ENCODE results near the gene FAM83D. TPM values are rescaled to one million over a fixed set of nuclear protein-coding genes. Genes with fewer than 3 reads are reported as not detected.
A peak's percentile ranks its signal among the peaks of the same experiment; 100 is the strongest.

FAM83D gene
- total RNA-seq, 1 donor from 2014 or later = 20.4 TPM

DNA sequence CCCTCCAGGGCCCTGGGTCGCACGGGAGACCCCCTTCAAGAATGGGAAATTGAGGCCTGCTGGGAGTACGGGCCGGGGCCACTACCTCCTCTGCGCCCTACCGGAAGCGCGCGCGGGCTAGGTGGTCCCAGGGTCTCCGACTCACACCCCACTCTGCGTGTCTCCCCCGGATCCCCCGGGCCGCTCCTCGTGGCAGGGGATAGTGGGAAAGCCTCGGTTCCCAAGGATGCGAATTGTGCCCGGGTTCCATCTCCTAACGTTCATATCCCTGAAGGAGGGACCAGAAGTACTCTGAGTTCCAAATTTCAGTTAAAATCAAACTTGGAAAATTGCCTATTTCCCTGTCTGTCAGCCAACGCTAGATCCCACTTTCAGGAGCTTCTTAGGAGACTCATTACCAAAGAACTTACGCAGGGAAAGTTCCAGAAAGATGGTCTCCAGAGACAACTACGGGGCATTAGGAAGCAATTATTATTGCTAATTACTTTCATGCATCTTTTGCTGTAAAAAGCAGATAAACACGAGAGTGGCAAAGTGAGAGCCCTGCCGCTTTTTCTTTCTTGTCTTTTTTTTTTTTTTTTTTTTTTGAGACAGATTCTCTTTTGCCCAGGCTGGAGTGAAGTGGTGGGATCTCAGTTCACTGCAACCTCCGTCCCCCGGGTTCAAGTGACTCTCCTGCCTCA, 858 bp downstream of the FAM83D start:
- H3K27ac ChIP-seq = peak overlapping the region; percentile 22
- no peaks in the 10 kb centered on the region for H3K27me3 ChIP-seq
- no peaks in the 10 kb centered on the region for H3K9me3 ChIP-seq
- peaks cover 24% of the 10 kb centered on the region for H3K4me1 ChIP-seq
- H3K36me3 ChIP-seq = no peaks in the 10 kb centered on the region
- no peak for DNase-seq (ENCODE audit: extremely low spot score in 2 of 2)
- H3K4me3 ChIP-seq = peak overlapping the region; percentile 58 to 63
- no peak for TF ChIP-seq POLR2A (IDR thresholded peaks at IDR 0.05)
- TF ChIP-seq, protein P1, sequence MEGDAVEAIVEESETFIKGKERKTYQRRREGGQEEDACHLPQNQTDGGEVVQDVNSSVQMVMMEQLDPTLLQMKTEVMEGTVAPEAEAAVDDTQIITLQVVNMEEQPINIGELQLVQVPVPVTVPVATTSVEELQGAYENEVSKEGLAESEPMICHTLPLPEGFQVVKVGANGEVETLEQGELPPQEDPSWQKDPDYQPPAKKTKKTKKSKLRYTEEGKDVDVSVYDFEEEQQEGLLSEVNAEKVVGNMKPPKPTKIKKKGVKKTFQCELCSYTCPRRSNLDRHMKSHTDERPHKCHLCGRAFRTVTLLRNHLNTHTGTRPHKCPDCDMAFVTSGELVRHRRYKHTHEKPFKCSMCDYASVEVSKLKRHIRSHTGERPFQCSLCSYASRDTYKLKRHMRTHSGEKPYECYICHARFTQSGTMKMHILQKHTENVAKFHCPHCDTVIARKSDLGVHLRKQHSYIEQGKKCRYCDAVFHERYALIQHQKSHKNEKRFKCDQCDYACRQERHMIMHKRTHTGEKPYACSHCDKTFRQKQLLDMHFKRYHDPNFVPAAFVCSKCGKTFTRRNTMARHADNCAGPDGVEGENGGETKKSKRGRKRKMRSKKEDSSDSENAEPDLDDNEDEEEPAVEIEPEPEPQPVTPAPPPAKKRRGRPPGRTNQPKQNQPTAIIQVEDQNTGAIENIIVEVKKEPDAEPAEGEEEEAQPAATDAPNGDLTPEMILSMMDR (IDR thresholded peaks at IDR 0.05) = no peak
- no peak for TF ChIP-seq POLR2AphosphoS5 (IDR thresholded peaks at IDR 0.05; ENCODE audit: insufficient read depth in 1 of 2, low read depth in 1 of 2)
- intact Hi-C loops (cut with DNase I) = loop anchor here (5.0 kb wide), 1 partner anchor 120 kb away; no protein-coding TSS in a partner anchor

DNA sequence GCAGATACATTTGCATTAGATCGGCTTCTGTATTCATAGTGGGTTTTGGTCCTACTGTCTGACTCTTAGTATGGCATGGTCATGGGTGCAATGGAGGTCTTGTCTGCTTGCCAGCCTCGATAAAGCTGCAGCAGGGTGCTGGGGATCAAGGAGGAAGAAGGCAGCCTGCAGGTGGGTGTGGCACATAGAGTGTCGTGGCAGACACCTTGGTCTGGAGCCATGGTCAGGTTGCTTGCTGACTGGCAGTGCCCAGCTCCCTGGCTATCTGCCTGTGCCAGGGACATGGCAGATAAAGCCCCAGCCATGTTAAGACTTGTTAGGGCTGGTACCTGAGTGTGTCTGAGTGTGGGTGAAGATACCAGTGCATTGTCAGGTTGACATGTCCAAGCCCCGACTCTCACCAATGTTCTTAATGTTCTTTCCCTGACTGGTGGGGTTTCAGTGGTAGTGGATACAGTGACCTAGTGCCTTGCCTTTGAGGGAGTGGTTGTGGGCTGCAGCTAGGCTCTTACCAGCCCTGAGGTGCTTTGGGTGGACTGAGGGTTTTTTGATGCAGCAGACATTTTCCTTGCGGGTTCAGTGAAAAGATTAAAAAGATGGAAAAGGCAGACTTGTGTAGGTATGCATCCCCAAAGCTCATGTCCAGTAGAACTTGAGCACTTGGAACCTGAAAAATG, 1.8 kb downstream of the FAM83D start:
- H3K27ac ChIP-seq = no peak overlapping the region
- no peaks in the 10 kb centered on the region for H3K9me3 ChIP-seq
- intact Hi-C loops (cut with DNase I) = loop anchor here (5.0 kb wide), 1 partner anchor 119 kb away; no protein-coding TSS in a partner anchor
- H3K27me3 ChIP-seq = no peaks in the 10 kb centered on the region
- peaks cover 28% of the 10 kb centered on the region for H3K4me1 ChIP-seq
- DNase-seq (ENCODE audit: extremely low spot score in 2 of 2) = no peak
- TF ChIP-seq POLR2AphosphoS5 (IDR thresholded peaks at IDR 0.05; ENCODE audit: insufficient read depth in 1 of 2, low read depth in 1 of 2) = no peak
- no peaks in the 10 kb centered on the region for H3K36me3 ChIP-seq
- peak overlapping the region in 1 of 2 donors; percentile 58 for H3K4me3 ChIP-seq

DNA sequence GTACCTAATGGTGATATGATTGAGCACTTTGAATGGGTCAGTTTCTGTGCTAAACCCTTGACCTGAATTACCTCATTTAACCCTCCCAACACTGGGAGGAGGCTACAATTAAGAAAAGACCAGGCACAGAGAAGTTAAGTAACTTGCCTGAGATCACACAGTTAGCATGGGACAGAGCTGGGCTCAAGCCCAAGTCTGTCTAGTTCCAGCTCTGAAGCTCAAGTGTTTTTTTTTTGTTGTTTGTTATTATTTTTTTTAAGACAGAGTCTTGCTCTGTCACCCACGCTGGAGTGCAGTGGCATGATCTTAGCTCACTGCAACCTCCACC, 4.0 kb downstream of the FAM83D start:
- H3K27ac ChIP-seq = no peak overlapping the region
- no peak overlapping the region for H3K4me3 ChIP-seq
- H3K4me1 ChIP-seq = peaks cover 28% of the 10 kb centered on the region

DNA sequence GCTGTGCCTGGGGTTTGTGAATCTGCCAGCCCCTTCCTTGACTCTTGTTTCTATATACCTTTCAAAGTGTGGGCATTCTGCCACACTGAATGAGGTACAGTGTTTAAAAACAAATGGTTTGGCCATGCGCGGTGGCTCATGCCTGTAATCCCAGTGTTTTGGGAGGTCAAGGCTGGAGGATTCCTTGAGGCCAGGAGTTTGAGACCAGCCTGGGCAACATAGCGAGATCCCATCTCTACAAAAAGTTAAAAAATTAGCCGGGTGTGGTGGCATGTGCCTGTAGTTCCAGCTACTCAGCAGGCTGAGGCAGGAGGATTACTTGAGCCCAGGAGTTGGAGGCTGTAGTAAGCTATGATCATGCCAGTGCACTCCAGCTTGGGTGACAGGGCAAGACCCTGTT, 5.8 kb downstream of the FAM83D start:
- TF ChIP-seq POLR2AphosphoS5 (IDR thresholded peaks at IDR 0.05; ENCODE audit: insufficient read depth in 1 of 2, low read depth in 1 of 2) (no peak), POLR2A (IDR thresholded peaks at IDR 0.05) (no peak)
- TF ChIP-seq, protein P1 (IDR thresholded peaks at IDR 0.05) = no peak
- H3K36me3 ChIP-seq = no peaks in the 10 kb centered on the region
- intact Hi-C loops (cut with DNase I) = no loop called here
- DNase-seq (ENCODE audit: extremely low spot score in 2 of 2) = no peak
- no peaks in the 10 kb centered on the region for H3K9me3 ChIP-seq
- H3K4me3 ChIP-seq = no peak overlapping the region
- no peak overlapping the region for H3K27ac ChIP-seq
- peaks cover 18% of the 10 kb centered on the region for H3K4me1 ChIP-seq
- no peaks in the 10 kb centered on the region for H3K27me3 ChIP-seq

More for the DNA sequence above, 4.0 kb downstream of the FAM83D start:
- no peaks in the 10 kb centered on the region for H3K9me3 ChIP-seq
- intact Hi-C loops (cut with DNase I) = no loop called here
- H3K36me3 ChIP-seq = no peaks in the 10 kb centered on the region
- no peak for DNase-seq (ENCODE audit: extremely low spot score in 2 of 2)
- TF ChIP-seq, protein P1 (IDR thresholded peaks at IDR 0.05) = no peak
- TF ChIP-seq POLR2AphosphoS5 (IDR thresholded peaks at IDR 0.05; ENCODE audit: insufficient read depth in 1 of 2, low read depth in 1 of 2) (no peak), POLR2A (IDR thresholded peaks at IDR 0.05) (no peak)
- H3K27me3 ChIP-seq = no peaks in the 10 kb centered on the region

DNA sequence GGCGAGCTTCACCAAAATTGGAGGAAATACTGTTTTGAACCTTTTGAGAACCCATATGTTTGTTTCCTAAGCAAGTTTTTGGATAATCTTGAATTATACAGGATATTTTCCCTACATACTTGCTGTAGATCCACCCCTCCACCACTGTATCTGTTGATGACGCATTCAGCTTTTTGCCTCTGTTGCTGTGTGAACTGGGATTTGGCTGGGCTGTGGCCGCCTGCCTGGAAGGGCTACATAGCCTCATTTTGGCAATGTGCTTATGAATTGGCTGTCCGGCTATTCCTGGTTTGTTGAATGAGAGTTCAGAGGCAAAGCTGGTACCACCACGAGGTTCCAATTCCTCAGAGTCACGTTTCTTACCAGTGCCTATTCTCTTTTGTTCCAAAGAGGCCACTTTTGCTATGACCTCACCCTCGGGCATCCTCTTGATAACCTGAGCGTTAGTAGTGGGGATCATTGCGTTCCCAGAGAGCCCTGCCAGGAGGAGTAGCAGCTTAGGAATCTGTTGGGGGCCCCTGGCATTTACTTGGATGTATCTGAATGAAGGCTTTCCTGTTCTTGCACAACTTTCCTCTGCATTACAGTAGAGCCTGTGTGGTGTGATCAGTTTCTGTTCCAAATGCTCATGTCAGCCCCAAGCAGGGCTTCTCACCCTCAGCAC, 6.4 kb downstream of the FAM83D start:
- H3K4me3 ChIP-seq = no peak overlapping the region

More for the DNA sequence above, 6.4 kb downstream of the FAM83D start:
- no peak for DNase-seq (ENCODE audit: extremely low spot score in 2 of 2)
- Histone ChIP-seq H3K9me3 (no peaks in the 10 kb centered on the region), H3K4me1 (peaks cover 12% of the 10 kb centered on the region), H3K27me3 (no peaks in the 10 kb centered on the region), H3K36me3 (no peaks in the 10 kb centered on the region), H3K27ac (no peak overlapping the region)
- intact Hi-C loops (cut with DNase I) = no loop called here
- TF ChIP-seq POLR2AphosphoS5 (IDR thresholded peaks at IDR 0.05; ENCODE audit: insufficient read depth in 1 of 2, low read depth in 1 of 2) = no peak
- TF ChIP-seq, protein P1 (IDR thresholded peaks at IDR 0.05) = no peak
- TF ChIP-seq POLR2A (IDR thresholded peaks at IDR 0.05) = no peak

Measured in vagina (tissue), 2 donors.